HepG2 (cell line): ENCODE results near the gene SCRT2. TPM values are rescaled to one million over a fixed set of nuclear protein-coding genes. Genes with fewer than 3 reads are reported as not detected.

Experiments used
- AHR ChIP-seq: IDR thresholded peaks from 2 replicates; pipeline ENCODE4 v1.6.1; 2018; ENCODE audit warnings: missing genetic modification reagents, missing compliant biosample characterization
- ARID5B ChIP-seq: IDR thresholded peaks from 2 replicates; pipeline ENCODE4 v1.4.0; 2020; ENCODE audit warnings: mild to moderate bottlenecking, missing genetic modification reagents
- FOXP4 ChIP-seq: sonication (generic); formaldehyde crosslinking; IDR thresholded peaks from 2 replicates; pipeline ENCODE4 v1.4.0; 2020; ENCODE audit warnings: missing genetic modification reagents
- GRHL1 ChIP-seq: sonication (generic); formaldehyde crosslinking; conservative IDR thresholded peaks from 2 replicates; pipeline ENCODE4 v1.8.0; 2022; ENCODE audit warnings: missing genetic modification reagents
- KLF12 ChIP-seq: sonication (generic); formaldehyde crosslinking; IDR thresholded peaks from 2 replicates; pipeline ENCODE4 v1.4.0; 2020; ENCODE audit warnings: missing genetic modification reagents, borderline replicate concordance
- MED8 ChIP-seq: sonication (generic); formaldehyde crosslinking; IDR thresholded peaks from 2 replicates; pipeline ENCODE4 v1.8.1; 2023; ENCODE audit warnings: mild to moderate bottlenecking, missing genetic modification reagents; ENCODE audit not compliant: insufficient replicate concordance
- NFYC ChIP-seq: IDR thresholded peaks from 2 replicates; pipeline ENCODE4 v1.6.1; 2016; ENCODE audit warnings: missing genetic modification reagents, missing compliant biosample characterization
- ONECUT2 ChIP-seq: sonication (generic); formaldehyde crosslinking; IDR thresholded peaks from 2 replicates; pipeline ENCODE4 v1.4.0; 2020; ENCODE audit warnings: missing genetic modification reagents
- TBL1XR1 ChIP-seq: fragments of 150-350 bp; IDR thresholded peaks from 2 replicates; pipeline ENCODE4 v1.6.1; 2014; ENCODE audit warnings: borderline replicate concordance, low read length; ENCODE audit not compliant: partially characterized antibody
- TMF1 ChIP-seq: sonication (generic); formaldehyde crosslinking; IDR thresholded peaks from 2 replicates; pipeline ENCODE4 v1.8.1; 2022; ENCODE audit warnings: low read depth, missing genetic modification reagents
- USF2 ChIP-seq, 2 experiments: sonication (generic) in 1 of 2; formaldehyde crosslinking in 1 of 2; IDR thresholded peaks; 2 replicates each; pipeline versions ENCODE4 v1.5.1 to v1.6.1; 2011 to 2020; ENCODE audit warnings: borderline replicate concordance in 1 of 2, low read depth in 1 of 2, low read length in 1 of 2, mild to moderate bottlenecking in 1 of 2, missing genetic modification reagents in 1 of 2, moderate library complexity in 1 of 2
- ZBTB10 ChIP-seq: sonication (generic); formaldehyde crosslinking; IDR thresholded peaks from 2 replicates; pipeline ENCODE4 v1.4.0; 2020; ENCODE audit warnings: missing genetic modification reagents, borderline replicate concordance
- ZNF205 ChIP-seq: IDR thresholded peaks from 2 replicates; pipeline ENCODE4 v1.6.1; 2018; ENCODE audit warnings: missing biosample characterization, missing genetic modification reagents
- ZNF34 ChIP-seq: sonication (generic); formaldehyde crosslinking; IDR thresholded peaks from 2 replicates; pipeline ENCODE4 v1.4.0; 2020; ENCODE audit warnings: mild to moderate bottlenecking, missing genetic modification reagents, borderline replicate concordance
- ZNF775 ChIP-seq: sonication (generic); formaldehyde crosslinking; IDR thresholded peaks from 2 replicates; pipeline ENCODE4 v1.4.0; 2020; ENCODE audit warnings: missing genetic modification reagents, mild to moderate bottlenecking, moderate library complexity, borderline replicate concordance
- polyA plus RNA-seq, 8 experiments: library from polyadenylated mRNA; depleted of rRNA in 3 of 8; stranded (reverse) in 7 of 8; unstranded in 1 of 8; fragments of >200 nt; fragmentation: Illumina TruSeq in 4 of 8; extraction: Trizol in 4 of 8; gene quantifications; 2 replicates each; pipeline versions ENCODE4 v1.2.1 to v1.2.3, GENCODE V29; 2011 to 2016; ENCODE audit warnings: low read depth in 4 of 8, missing spikeins in 1 of 8, mixed read lengths in 1 of 8; ENCODE audit not compliant: insufficient read depth in 1 of 8
- total RNA-seq, 5 experiments: library from RNA; depleted of rRNA; stranded (reverse); fragments of >200 nt; fragmentation: Illumina TruSeq; extraction: Trizol; gene quantifications; 2 replicates each; pipeline ENCODE4 v1.2.3, GENCODE V29; 2016; ENCODE audit warnings: low read depth in 1 of 5

The SCRT2 gene
- total and polyA plus RNA-seq, 2 of the 13 experiments (the other 11 are each of a cell fraction or from before 2014, with no cell fraction given): not detected

GRCh38 chr20:646107-646867 is 29.3 kb downstream of the SCRT2 start (continued):
- TF ChIP-seq ZBTB10 (CRISPR knock-in tag): no peak
- TF ChIP-seq TMF1 (CRISPR knock-in tag): no peak
- no peak for TF ChIP-seq KLF12 (CRISPR knock-in tag)
- no peak for TF ChIP-seq NFYC (CRISPR knock-in tag)
- TF ChIP-seq ZNF775 (CRISPR knock-in tag): no peak
- TF ChIP-seq AHR (CRISPR knock-in tag): no peak
- TF ChIP-seq GRHL1 (CRISPR knock-in tag): no peak
- no peak for TF ChIP-seq USF2 (IDR thresholded peaks at IDR 0.05; ENCODE audit: low read depth, low read length)
- 0 out of 2 replicates have a peak, but pooled peaks have one; percentile 0 for TF ChIP-seq USF2 (CRISPR knock-in tag; IDR thresholded peaks at IDR 0.05; ENCODE audit: borderline replicate concordance)
- TF ChIP-seq ONECUT2: no peak
- no peak for TF ChIP-seq MED8 (CRISPR knock-in tag)
- peak; percentile 75 for TF ChIP-seq ARID5B (CRISPR knock-in tag)
- TF ChIP-seq ZNF205 (CRISPR knock-in tag): no peak
- TF ChIP-seq ZNF34 (CRISPR knock-in tag): no peak
- TF ChIP-seq TBL1XR1: no peak
- no peak; the same call in 1 of the 2 replicates for TF ChIP-seq FOXP4 (CRISPR knock-in tag)
